GM19035 (cell line): ENCODE results near the gene ATG9A.
"Not testable (repeated sequence)": the region's sequence is repeated elsewhere in the genome, so short reads cannot be mapped to it uniquely, and the experiment has no call there.

Experiments
- ATAC-seq: cut with Tn5 transposase; IDR thresholded peaks from one replicate; pipeline ENCODE4 v1.9.1; 2021; ENCODE audit not compliant: unreplicated experiment

Gene ATG9A

GRCh38 chr2:219229305-219230058 is at the start of gene ATG9A, which contains the start of gene ANKZF1:
TSS of gene ATG9A (minus strand) at chr2:219229636. CDS start at chr2:219228024, 1,612 bp downstream.
TSS of gene ANKZF1 (plus strand) at chr2:219229806. CDS start at chr2:219230258, 452 bp downstream.
- ATAC-seq: peak; percentile 96

GRCh38 chr2:219278655-219279150 is 49.3 kb upstream of the ATG9A start:
- ATAC-seq: no peak

GRCh38 chr2:219277703-219278654 is 48.5 kb upstream of the ATG9A start:
- peak; percentile 24 for ATAC-seq

- no peak for ATAC-seq
These were observed 45.0 kb upstream of the ATG9A start for GRCh38 chr2:219274361-219274921.

- no peak for ATAC-seq
These were observed 44.5 kb upstream of the ATG9A start for GRCh38 chr2:219273937-219274336.

GRCh38 chr2:219272995-219273394 is 43.6 kb upstream of the ATG9A start:
- ATAC-seq: no peak

GRCh38 chr2:219272356-219272755 is 42.9 kb upstream of the ATG9A start:
- ATAC-seq: no peak

- ATAC-seq: no peak
These were observed 41.6 kb upstream of the ATG9A start for GRCh38 chr2:219271021-219271420.

GRCh38 chr2:219270055-219270372 is 40.6 kb upstream of the ATG9A start:
- ATAC-seq: no peak

- ATAC-seq: no peak
These were observed 40.1 kb upstream of the ATG9A start for GRCh38 chr2:219269362-219270054.

- no peak for ATAC-seq
These were observed 38.9 kb upstream of the ATG9A start for GRCh38 chr2:219268294-219268693.

- ATAC-seq: no peak
These were observed 37.5 kb upstream of the ATG9A start for GRCh38 chr2:219266886-219267285.

- no peak for ATAC-seq
These were observed 36.8 kb upstream of the ATG9A start for GRCh38 chr2:219266232-219266631.

GRCh38 chr2:219261024-219261855 is 31.8 kb upstream of the ATG9A start:
- no peak for ATAC-seq

GRCh38 chr2:219258942-219259341 is 29.5 kb upstream of the ATG9A start:
- ATAC-seq: not testable (repeated sequence)

GRCh38 chr2:219254590-219255201 is 25.3 kb upstream of the ATG9A start:
- peak; percentile 31 for ATAC-seq

- ATAC-seq: peak; percentile 65
These were observed 24.5 kb upstream of the ATG9A start, which contains the start of gene TUBA4A for GRCh38 chr2:219253753-219254589. TSS of gene TUBA4A (minus strand) at chr2:219253918. CDS start at chr2:219253858, 60 bp downstream.
